HL-60/S4 treated with phorbol 12-myristate 13-acetate at 8.2 ng/mL for 4 days and 3 days (cell line): Measurements from ENCODE around the gene RNPEP.
"Not testable (repeated sequence)": the region's sequence is repeated elsewhere in the genome, so short reads cannot be mapped to it uniquely, and the experiment has no call there.

Source experiments
- in situ Hi-C: fragments of 300-500 bp; cut with MboI; formaldehyde crosslinking; loops from 2 replicates; pipeline ENCODE4 v1.15.0; 2022; ENCODE audit warnings: low sequenced_read_pairs

RNPEP gene

GRCh38 chr1:201982623-201983379 lies at the start of gene RNPEP:
Gene RNPEP, plus strand, starts transcription at chr1:201982648. Its CDS starts 19 bp downstream, at chr1:201982667.
- in situ Hi-C loops = no loop called here

GRCh38 chr1:201933840-201934430 lies 48.5 kb upstream of the RNPEP start:
- in situ Hi-C loops = no loop called here

GRCh38 chr1:201937624-201938213 lies 44.7 kb upstream of the RNPEP start:
- in situ Hi-C loops = no loop called here

DNA sequence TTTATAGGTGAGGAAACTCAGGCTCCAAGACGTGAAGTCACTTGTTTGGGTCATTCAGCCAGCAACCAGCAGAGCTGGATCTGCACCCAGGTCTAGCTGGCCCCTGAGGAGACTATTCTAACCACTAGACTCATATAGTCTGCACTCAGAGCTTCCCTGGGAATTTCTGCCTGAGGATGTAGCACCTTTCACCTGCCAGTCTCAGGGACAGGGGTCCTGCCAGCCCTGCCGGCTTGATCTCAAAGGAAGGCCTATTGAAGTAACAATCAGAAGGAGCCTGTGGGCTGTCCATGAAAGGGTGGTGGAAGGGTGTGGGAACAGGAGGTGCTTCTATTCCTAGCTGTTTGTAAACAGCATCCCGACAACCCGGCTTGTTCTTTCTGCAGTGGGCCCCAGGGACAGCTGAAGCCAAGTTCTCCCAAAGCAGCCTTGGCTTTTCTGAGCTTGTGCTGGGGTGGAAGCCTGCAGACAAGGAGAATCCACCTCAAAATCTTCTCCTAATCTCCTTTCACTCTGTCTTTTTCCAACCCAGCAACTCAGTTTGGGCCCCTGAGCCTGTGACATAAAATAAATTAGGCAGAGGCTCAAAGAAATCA lies 43.9 kb upstream of the RNPEP start:
- in situ Hi-C loops = no loop called here

DNA sequence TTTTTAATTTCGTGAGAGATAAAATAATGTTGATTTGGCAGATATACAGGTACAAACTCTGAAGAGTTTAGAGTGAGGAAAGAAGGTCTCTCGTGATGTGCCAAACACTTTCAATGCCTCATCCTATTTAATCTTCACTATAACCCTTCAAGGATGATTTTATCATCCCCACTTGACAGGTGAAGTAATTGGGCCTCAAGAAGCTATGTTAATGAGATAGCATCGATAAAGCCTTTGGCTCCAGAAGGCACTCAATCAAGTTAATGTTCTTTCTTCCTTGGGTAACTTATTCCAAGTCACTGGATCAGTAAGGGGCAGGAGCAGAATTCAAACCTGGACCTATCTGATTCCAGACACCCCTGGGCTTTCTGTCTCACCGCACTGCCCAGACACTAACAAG lies 43.3 kb upstream of the RNPEP start:
- in situ Hi-C loops = no loop called here

GRCh38 chr1:201939574-201939973 lies 42.9 kb upstream of the RNPEP start:
- in situ Hi-C loops = no loop called here

- in situ Hi-C loops = not testable (repeated sequence)
These were observed 42.1 kb upstream of the RNPEP start for GRCh38 chr1:201940316-201940715.

GRCh38 chr1:201941420-201942128 lies 40.9 kb upstream of the RNPEP start:
- in situ Hi-C loops = no loop called here

- in situ Hi-C loops = no loop called here
These were observed 40.3 kb upstream of the RNPEP start for GRCh38 chr1:201942129-201942495.

DNA sequence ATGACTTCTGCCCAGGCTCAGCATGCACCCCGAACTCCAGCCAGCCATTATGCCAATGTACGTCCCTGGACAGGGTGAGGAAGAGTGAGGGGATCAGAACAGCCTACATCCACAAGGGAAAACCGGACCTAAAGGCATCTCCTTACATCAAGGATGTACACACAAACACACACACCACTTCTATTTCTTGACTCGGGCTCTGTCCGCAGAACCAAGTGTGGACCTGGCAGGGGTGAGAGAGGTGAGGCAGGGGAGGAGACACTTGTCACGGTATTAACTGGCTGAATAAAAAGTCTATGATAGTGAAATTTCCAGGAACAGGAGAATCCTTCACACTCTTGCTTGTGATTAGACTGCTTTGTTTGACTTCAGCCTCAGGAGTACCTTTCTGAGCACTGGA lies 38.4 kb upstream of the RNPEP start:
- in situ Hi-C loops = no loop called here

GRCh38 chr1:201944639-201945038 lies 37.8 kb upstream of the RNPEP start:
- in situ Hi-C loops = no loop called here

GRCh38 chr1:201945157-201945556 lies 37.3 kb upstream of the RNPEP start:
- in situ Hi-C loops = no loop called here

GRCh38 chr1:201945863-201946223 lies 36.6 kb upstream of the RNPEP start:
- in situ Hi-C loops = no loop called here

DNA sequence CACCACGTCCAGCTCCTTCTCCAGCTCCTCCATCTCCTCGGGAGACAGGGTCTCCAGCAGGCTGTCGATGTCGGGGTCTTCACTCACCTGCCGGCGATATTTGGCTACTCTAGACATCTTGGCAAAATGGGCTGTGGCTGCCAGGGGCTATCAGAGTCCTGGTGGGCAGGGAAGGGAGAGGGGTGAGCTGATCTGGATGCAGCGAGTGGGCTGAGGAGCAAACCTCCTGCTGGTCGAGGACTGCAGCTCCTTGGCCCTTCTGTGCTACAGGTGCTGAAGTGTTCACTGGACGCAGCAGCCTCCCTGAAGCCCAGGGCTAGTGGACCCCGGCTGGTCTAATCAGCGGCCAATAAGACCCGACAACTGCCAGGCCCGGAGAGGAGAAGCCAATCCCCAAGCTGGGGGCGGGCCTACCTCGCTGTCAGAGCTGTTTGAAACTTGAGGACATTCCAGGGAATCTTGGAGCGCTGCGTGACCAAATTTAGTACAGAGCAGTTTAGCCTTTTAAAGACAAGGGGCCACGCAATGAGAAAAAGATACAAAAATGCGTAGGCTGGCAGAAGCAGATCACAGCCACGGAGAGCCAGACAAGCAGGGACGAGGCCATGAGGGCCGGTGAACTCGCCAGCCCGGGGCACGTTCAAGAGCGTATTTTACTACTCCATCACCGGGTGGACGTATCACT lies 36.1 kb upstream of the RNPEP start, which contains the start of gene LMOD1:
TSS of gene LMOD1 (minus strand) at position 325 of the 685 bp plus-strand sequence. CDS start at position 117, 208 bp downstream.
- in situ Hi-C loops = no loop called here

GRCh38 chr1:201947697-201948008 lies 34.8 kb upstream of the RNPEP start:
- in situ Hi-C loops = no loop called here

DNA sequence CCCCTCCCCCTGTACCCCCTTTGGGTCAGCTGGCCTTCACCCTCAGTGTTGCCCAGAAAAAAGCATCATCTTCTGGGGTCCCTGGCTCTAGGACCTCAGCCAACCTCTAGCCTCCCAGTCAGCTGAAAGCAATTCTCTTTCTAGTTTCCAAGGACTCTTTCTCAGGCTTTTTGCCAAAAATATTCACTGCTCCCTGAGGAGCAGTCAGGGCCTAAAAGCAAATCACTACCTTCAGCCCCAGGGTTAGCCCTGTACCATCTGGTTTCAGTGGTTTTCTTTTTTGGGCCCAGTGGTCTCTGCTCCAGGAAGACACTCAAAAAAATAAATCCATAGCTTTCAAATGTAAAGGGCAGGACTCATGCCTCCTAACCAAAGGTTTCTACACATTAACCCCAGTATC lies 33.0 kb upstream of the RNPEP start:
- in situ Hi-C loops = no loop called here

DNA sequence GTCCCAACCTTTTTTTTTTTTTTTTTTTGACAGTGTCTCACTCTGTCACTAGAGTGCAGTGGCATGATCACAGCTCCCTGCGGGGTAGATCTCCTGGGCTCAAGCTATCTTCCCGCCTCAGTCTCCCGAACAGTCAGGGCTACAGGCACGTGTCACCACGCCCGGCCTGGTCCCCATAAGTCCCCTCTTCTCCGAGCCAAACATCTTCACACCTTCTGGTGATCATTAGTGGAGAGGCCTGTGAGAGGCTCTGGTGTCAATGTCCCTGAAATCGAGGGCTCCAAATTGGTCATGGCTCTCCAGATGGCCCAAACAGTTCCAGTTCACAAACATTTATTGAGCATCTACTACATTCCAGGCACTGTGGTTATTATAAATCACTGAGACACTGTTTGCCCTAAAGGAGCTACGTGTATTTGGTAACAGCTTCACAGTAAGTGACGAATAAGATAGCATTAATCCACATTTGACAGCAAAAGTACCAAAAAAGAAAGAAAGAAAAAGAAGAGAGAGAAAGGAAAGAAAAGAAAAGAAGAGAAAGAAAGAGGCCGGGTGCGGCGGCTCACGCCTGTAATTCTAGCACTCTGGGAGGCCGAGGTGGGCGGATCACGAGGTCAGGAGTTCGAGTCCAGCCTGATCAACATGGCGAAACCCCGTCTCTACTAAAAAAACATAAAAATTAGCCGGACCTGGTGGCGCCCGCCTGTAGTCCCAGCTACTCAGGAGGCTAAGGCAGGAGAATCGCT lies 28.0 kb upstream of the RNPEP start:
- in situ Hi-C loops = no loop called here

DNA sequence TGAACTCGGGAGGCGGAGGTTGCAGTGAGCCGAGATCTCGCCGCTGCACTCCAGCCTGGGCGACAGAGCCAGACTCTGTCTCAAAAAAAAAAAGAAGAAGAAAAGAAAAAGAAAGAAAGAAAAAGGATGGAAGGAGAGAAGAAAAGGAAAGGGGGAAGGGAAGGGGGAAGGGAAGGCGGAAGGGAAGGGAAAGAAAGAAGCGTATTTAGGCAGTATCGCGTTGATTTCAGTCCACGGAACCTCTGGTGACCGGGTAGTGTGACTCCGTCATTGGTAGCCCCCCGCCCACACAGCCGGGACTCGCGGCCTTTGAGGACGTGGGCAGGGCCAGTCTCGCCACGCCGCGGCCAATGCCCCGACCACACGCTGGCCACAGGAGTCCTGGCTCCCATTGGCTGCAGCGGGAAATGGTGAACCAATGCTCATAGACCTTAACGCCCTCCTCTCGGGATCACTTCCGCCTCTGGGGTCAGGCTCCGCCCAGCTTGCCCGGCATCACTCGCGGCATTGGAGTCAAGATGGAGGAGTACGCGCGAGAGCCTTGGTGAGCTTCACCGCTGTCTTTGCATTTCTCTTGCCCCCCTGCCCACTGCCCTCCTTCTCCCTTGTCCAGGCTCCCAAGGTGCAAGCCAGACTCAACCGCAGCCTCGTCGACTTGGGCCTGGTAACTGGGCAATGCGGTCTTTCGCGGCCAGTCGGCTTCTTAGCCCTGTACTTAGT lies 27.3 kb upstream of the RNPEP start, which contains the start of gene TIMM17A:
TSS of gene TIMM17A (plus strand) at position 495 of the 720 bp plus-strand sequence. CDS start at position 519, 24 bp downstream.
- in situ Hi-C loops = no loop called here

DNA sequence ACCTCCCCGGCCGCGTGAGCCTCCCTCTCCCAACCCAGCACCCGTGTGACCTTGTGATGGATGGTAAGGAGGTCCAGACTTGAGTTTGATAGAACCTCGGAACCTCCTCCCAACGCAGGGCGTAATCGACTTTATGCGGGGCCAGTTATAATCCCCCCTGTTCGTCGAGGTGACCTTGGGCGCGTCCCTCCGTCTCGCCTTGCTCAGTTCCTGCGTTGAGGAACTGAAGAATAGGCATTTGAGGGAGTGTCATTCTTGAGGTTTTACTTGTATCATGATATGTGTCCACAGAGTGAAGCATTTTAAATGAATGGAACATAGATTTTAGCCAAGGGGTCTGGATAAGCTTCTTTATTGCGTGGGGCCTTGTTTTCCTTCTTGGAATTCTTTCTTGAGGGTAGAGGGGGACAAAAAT lies 26.7 kb upstream of the RNPEP start:
- in situ Hi-C loops = no loop called here
